ENCODE data around the gene KDM3B. TPM values are rescaled to one million over a fixed set of nuclear protein-coding genes. Genes with fewer than 3 reads are reported as not detected.

Gene KDM3B
- total RNA-seq, 1 donor from 2014 or later = 42.4 TPM

DNA sequence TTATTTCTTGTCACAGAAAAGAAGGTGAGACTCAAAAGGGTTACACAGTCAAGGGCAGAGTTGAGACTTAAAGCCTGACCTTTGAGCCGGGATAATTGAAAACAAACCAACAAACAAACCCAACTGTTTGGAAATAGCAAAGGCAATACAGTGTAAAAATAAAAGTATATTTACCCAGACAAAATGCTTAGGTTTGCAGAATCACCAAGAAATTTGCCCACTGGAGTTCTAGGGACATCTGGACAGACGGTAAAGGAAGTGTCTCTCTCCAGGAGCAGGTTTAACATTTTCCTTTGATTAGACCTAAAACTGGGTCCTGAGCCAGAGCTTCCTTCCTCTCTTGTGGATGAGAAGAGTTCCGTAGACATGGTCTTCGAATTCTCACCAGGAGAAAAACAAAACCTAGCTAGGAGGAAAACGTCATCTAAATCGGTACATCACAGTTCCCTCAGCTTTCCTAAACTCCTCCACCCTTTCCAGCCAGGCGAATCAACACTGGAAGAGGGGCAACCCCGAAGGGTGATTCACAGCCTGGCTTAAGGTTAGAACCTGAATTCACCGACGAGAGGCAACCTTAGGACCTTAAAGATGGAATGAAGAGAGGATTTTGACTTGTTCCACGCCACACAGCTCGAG is 21.6 kb upstream of the KDM3B start:
- DNase-seq (ENCODE audit: low read depth) (peak; percentile 48), FAIRE-seq (no peak)
- no peaks in the 10 kb centered on the region for H3K36me3 ChIP-seq (ENCODE audit: control insufficient read depth, insufficient read depth, low read length)
- H3K4me3 ChIP-seq (ENCODE audit: low read depth, low read length) = peak overlapping the region; percentile 49
- TF ChIP-seq, protein P1, sequence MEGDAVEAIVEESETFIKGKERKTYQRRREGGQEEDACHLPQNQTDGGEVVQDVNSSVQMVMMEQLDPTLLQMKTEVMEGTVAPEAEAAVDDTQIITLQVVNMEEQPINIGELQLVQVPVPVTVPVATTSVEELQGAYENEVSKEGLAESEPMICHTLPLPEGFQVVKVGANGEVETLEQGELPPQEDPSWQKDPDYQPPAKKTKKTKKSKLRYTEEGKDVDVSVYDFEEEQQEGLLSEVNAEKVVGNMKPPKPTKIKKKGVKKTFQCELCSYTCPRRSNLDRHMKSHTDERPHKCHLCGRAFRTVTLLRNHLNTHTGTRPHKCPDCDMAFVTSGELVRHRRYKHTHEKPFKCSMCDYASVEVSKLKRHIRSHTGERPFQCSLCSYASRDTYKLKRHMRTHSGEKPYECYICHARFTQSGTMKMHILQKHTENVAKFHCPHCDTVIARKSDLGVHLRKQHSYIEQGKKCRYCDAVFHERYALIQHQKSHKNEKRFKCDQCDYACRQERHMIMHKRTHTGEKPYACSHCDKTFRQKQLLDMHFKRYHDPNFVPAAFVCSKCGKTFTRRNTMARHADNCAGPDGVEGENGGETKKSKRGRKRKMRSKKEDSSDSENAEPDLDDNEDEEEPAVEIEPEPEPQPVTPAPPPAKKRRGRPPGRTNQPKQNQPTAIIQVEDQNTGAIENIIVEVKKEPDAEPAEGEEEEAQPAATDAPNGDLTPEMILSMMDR (IDR thresholded peaks at IDR 0.05; ENCODE audit: insufficient read depth, low read length, severe bottlenecking) = no peak
- no peaks in the 10 kb centered on the region for H3K27me3 ChIP-seq (ENCODE audit: control insufficient read depth, insufficient read depth, low read length)

DNA sequence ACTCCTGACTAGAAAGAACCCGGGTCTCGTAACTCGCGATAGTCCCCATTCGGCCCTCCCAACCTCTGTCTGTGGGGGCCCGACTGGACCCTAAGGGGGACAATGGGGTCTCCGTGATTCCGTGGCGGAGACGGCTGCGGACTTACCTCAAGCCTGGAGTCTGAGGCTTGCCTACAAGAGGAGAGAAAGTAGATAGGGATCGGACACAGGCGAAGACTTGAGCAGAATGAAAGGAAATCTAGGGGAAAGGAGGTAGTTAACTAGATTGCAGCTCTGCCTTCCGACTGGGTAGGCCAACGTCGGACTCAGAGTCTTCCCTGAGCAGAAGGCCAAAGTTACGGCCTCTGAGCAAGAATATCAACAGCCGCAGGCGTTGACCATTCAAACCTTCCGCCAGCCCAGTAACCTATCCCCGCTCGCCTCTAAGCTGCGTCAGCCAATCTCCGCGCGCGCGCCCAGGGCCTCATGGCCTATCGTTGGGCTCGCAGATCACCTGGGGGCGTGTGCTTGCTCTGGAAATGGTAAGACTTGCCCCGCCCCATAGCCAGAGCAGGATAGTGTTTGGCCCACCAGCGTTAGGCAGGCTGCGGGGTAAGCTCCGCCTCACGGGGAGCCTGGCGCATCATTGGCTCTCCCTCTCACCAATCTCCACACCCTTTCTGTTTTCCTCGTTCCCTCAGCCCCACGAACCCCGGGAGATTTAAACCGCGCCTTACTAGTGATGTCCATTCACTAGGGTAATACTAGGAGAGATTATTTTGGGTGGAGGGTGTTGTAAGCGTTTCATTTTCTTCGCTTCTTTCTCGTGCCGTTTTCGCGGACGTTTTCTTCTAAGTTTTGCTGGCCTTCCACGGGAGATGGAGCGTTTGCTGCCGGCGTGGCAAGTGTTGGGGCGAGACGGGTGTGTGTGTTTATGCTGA is 20.8 kb upstream of the KDM3B start, which contains the start of gene CDC25C:
Gene CDC25C, minus strand, starts transcription at position 356 of the 920 bp plus-strand sequence. CDS start 624 bp downstream, outside the sequence.
- Histone ChIP-seq H3K36me3 (ENCODE audit: control insufficient read depth, insufficient read depth, low read length) (no peaks in the 10 kb centered on the region), H3K27me3 (ENCODE audit: control insufficient read depth, insufficient read depth, low read length) (no peaks in the 10 kb centered on the region), H3K4me3 (ENCODE audit: low read depth, low read length) (peak within 1 kb of the TSS; percentile 49)
- DNase-seq (ENCODE audit: low read depth) (peak; percentile 98), FAIRE-seq (no peak)
- TF ChIP-seq, protein P1 (IDR thresholded peaks at IDR 0.05; ENCODE audit: insufficient read depth, low read length, severe bottlenecking) = no peak

DNA sequence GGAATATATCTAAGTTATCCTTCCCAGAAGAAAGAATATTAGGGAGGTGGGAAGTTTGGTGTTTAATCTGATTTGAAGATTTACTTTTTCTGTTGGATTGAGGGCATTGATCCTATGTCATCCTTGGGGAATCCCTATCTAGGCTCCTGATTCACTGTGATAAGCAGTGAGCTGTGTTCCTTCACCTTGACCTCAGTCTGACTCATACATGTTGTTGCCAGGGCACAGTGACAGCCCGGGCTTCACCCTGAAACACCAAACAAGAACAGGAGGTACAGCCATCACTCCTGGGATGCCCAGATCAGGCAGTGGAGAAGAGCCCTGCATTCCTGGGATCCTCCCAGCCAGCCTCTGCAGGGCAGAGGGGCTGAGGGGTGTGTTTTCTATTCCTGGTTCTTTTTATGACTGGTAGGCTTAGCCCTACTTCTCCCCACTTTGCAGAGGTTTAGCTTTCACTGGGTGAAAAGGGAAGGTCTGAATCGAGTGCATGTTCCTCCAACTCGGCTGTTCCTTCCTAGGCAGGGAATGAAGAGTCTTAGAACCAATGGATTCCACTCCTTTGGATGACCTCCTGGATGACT is 17.5 kb upstream of the KDM3B start:
- FAIRE-seq (no peak), DNase-seq (ENCODE audit: low read depth) (peak; percentile 61)
- no peaks in the 10 kb centered on the region for H3K36me3 ChIP-seq (ENCODE audit: control insufficient read depth, insufficient read depth, low read length)
- TF ChIP-seq, protein P1 (IDR thresholded peaks at IDR 0.05; ENCODE audit: insufficient read depth, low read length, severe bottlenecking) = no peak
- no peaks in the 10 kb centered on the region for H3K27me3 ChIP-seq (ENCODE audit: control insufficient read depth, insufficient read depth, low read length)
- H3K4me3 ChIP-seq (ENCODE audit: low read depth, low read length) = no peak overlapping the region

DNA sequence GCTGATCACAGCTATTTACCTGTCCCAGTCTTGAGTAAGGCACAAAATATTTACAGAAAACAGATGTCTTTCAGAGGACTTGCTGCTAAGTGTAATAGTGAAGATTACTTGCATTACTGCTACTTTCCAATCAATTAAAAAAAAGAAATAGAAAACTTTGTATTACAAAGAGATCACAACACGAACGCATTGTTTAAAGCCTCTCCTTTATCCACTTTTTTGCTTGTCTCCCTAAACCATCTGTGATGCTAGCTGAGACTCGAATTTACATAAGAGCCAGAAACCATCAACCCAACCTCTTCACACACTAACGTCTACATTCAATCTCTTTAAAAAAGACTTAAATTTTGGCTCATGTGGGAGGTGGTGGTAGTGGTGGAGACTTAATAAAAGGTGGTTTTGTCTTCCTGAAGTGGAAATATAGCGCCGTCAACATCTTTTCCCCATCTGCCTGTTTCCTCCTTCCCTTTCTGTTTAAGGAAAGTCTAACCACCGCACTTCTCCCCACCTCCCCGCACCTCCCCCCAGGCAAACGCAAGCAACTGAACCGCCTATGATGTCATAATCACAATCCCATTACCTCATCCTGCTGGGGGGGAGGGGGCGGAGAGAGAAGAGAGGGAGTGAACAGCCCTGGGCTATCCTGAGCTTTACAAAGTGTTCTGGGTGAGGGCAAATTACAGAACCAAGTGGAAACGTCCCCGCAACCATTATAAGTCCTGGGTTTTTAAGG is 15.4 kb upstream of the KDM3B start:
- peak overlapping the region; percentile 74 for H3K4me3 ChIP-seq (ENCODE audit: low read depth, low read length)
- FAIRE-seq = no peak
- peaks cover 2% of the 10 kb centered on the region for H3K36me3 ChIP-seq (ENCODE audit: control insufficient read depth, insufficient read depth, low read length)
- TF ChIP-seq, protein P1 (IDR thresholded peaks at IDR 0.05; ENCODE audit: insufficient read depth, low read length, severe bottlenecking) = no peak
- H3K27me3 ChIP-seq (ENCODE audit: control insufficient read depth, insufficient read depth, low read length) = no peaks in the 10 kb centered on the region
- DNase-seq (ENCODE audit: low read depth) = no peak

DNA sequence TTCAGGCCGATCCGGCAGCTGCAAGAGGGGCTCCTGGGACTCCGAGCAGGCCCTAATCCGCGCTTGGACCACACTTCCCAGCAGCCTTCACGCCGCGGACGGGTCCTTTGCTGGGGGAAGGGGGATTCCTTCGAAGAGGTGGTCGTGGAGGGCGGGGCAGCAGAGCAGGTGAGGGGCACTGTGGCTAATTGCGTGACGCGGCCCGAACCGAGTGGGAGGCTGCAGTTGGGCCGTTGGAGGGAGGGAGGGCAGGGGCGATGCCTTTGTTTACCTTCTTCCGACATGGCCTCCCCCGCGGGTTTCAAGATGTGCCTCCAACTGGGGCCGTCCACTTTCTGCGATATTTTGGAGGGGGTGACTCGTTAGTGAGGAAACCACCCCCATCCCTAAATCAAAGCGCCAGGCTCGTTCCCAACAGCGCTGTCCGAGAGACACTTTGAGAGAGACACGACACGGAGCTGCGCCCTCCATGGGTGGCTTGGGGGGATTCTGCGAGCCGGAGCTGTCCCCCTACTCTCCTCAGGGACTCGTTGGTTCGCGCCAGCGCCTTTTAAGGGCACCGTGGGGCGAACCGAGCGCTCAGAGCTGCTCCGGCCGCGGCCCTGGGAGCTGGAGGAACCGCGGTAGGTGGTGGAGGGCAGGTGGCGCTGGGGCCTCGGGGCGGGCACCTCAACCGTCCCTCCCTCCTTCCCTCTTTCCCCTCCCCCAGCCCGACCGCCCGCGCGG is 14.6 kb upstream of the KDM3B start, which contains the start of gene FAM53C:
Gene FAM53C, plus strand, starts transcription at position 582 of the 726 bp plus-strand sequence. CDS start 3,070 bp downstream, outside the sequence.
- FAIRE-seq (no peak), DNase-seq (ENCODE audit: low read depth) (peak; percentile 73)
- TF ChIP-seq, protein P1 (IDR thresholded peaks at IDR 0.05; ENCODE audit: insufficient read depth, low read length, severe bottlenecking) = no peak
- Histone ChIP-seq H3K36me3 (ENCODE audit: control insufficient read depth, insufficient read depth, low read length) (peaks cover 2% of the 10 kb centered on the region), H3K4me3 (ENCODE audit: low read depth, low read length) (peak within 1 kb of the TSS; percentile 74), H3K27me3 (ENCODE audit: control insufficient read depth, insufficient read depth, low read length) (no peaks in the 10 kb centered on the region)

All from bronchial epithelial cell (primary cell).